Uterus (tissue), 2 donors: Measurements from ENCODE around the gene SLC9A7.

ENCODE experiments used
- CTCF ChIP-seq, 4 experiments: fragments of 200-600 bp in 2 of 4; fragments of 450-650 bp in 2 of 4; sonication (generic) in 2 of 4; IDR thresholded peaks; one replicate each; pipeline ENCODE4 v1.5.1; 2016 to 2019; ENCODE audit warnings: antibody characterized with exemption in 4 of 4, mild to moderate bottlenecking in 2 of 4, moderate library complexity in 1 of 4
- POLR2A ChIP-seq, 2 donors: fragments of 450-650 bp; IDR thresholded peaks; one replicate each; pipeline ENCODE4 v1.6.1; 2016; ENCODE audit warnings: antibody characterized with exemption in 2 of 2, mild to moderate bottlenecking in 1 of 2, moderate library complexity in 1 of 2

GRCh38 chrX:46759645-46759974, 692 bp upstream of the SLC9A7 start:
- TF ChIP-seq CTCF (IDR thresholded peaks at IDR 0.05) (no peak), POLR2A (IDR thresholded peaks at IDR 0.05) (no peak)
